ENCODE measurements around the gene TUT7. TPM values are rescaled to one million over a fixed set of nuclear protein-coding genes. Genes with fewer than 3 reads are reported as not detected.
"Not testable (repeated sequence)": the region's sequence is repeated elsewhere in the genome, so short reads cannot be mapped to it uniquely, and the experiment has no call there.

The TUT7 gene, protein sequence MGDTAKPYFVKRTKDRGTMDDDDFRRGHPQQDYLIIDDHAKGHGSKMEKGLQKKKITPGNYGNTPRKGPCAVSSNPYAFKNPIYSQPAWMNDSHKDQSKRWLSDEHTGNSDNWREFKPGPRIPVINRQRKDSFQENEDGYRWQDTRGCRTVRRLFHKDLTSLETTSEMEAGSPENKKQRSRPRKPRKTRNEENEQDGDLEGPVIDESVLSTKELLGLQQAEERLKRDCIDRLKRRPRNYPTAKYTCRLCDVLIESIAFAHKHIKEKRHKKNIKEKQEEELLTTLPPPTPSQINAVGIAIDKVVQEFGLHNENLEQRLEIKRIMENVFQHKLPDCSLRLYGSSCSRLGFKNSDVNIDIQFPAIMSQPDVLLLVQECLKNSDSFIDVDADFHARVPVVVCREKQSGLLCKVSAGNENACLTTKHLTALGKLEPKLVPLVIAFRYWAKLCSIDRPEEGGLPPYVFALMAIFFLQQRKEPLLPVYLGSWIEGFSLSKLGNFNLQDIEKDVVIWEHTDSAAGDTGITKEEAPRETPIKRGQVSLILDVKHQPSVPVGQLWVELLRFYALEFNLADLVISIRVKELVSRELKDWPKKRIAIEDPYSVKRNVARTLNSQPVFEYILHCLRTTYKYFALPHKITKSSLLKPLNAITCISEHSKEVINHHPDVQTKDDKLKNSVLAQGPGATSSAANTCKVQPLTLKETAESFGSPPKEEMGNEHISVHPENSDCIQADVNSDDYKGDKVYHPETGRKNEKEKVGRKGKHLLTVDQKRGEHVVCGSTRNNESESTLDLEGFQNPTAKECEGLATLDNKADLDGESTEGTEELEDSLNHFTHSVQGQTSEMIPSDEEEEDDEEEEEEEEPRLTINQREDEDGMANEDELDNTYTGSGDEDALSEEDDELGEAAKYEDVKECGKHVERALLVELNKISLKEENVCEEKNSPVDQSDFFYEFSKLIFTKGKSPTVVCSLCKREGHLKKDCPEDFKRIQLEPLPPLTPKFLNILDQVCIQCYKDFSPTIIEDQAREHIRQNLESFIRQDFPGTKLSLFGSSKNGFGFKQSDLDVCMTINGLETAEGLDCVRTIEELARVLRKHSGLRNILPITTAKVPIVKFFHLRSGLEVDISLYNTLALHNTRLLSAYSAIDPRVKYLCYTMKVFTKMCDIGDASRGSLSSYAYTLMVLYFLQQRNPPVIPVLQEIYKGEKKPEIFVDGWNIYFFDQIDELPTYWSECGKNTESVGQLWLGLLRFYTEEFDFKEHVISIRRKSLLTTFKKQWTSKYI (N-terminal part only)
- total RNA-seq: 39.2 and 40.9 TPM in 2 replicates

DNA sequence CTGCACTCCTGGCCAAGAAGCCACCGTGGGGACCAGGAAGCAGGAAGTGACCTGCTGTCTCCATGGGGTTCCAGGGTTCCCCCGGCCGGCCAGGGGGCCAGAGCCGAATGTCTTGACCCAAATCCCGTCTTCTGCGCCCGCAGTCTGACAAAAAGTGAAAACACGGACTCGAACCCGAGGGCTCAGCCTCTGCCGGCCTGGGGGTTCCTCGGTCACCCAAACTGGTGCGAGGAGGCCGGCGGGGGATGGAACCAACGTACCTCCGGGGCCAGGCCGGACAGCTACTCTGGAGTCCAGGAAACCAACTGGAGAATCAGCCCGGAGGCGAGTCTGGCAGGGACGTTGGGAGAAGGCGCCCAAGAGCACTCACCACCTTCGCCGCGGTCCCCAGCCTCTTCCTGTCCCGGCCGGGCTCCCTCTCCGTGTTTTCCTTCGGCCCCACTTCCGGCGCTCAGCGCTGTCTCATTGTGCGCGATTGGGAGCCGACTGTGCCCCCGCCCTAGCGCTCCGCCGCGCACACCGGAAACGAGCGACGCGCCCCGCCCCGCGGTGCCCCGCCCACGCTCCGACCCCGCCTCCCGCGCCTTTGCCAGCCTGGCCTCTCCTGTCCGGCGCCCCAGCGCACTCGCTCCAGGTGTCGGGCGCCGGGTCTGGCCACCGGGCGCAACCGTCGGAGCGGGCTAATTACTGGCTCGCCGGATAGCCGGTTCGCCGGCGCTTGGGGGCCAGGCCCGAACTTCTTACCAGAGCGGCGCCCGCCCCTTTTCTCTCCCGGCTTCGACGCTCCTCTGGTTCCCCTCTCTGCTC, at the start of gene TUT7:
TUT7 (minus strand) TSS at position 400 of the 807 bp plus-strand sequence. CDS start 1,211 bp downstream, outside the sequence.
- intact Hi-C loops (cut with micrococcal nuclease): loop anchor here (1.0 to 10.0 kb wide), 6 partner anchors 52 to 612 kb away; partner anchors contain the start of genes GAS1, ISCA1 and NAA35

DNA sequence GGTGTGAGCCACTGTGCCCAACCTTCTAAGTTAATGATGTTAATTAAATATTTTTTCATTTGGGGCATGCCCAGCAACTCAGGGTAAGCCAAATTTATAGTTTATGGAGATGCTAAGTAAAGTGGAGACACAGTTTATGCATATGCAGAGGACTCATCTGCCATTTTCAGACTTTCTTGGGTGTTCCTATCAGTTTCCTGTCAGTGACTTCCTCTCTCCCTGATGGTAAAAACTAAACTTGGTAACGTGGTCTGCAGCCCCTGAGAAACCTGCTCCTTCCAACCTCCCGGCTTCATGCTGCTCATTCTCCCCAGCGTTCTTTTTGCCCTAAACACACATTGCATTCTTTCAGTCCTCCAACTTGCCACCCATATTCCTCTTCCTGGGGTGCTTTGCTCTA, 48.4 kb upstream of the TUT7 start:
- intact Hi-C loops (cut with micrococcal nuclease): no loop called here

DNA sequence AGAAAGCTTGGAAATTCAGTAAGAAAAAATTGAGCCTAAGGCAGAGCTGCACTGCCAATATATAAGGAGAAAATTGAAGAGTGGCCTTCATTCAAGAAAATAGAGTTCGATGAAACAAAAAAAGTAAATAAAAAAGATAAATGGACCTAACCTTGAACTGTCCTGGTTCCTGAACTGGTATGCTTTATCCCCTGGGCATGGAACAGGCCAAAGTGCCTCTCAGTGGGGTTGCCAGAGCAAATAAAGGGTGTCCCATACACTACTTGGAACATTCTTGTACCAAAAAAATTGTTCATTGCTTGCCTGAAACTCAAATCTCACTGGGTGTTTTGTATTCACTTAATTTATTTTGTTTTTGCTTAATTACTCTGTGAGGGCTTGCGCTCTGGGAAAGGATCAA, 42.2 kb upstream of the TUT7 start:
- intact Hi-C loops (cut with micrococcal nuclease): no loop called here

DNA sequence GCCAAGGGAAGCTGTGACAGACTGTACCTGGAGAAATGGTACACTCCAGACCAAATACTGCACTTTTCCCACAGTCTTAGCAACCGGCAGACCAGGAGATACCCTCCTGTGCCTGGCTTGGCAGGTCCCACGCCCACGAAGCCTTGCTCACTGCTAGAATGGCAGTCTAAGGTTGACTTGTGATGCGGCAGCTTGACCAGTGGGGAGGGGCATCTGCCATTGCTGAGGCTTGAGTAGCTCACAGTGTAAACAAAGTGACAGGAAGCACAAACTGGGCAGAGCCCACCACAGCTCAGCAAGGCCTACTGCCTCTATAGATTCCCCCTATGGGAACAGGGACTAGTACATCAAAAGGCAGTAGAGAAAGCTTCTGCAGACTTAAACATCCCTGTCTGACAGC, 36.0 kb upstream of the TUT7 start:
- intact Hi-C loops (cut with micrococcal nuclease): not testable (repeated sequence)

DNA sequence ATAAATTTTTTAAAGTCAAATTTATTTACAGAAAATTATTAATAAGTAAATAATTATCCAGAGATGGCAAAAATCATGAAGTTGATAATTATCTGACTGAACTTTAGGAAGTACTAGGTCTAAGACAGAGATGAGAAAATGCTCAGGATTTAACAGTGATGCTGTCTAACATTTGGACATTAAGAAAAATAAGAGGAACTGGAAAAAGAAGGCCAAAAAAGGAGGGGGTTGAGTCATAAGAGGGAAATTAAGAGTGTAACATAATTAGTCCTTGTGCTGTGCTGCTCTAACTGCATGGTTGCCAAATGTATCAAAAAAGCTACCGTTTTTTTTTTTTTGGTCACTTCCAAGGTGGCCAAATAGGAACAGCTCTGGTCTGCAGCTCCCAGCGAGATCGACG, 35.4 kb upstream of the TUT7 start:
- intact Hi-C loops (cut with micrococcal nuclease): no loop called here

DNA sequence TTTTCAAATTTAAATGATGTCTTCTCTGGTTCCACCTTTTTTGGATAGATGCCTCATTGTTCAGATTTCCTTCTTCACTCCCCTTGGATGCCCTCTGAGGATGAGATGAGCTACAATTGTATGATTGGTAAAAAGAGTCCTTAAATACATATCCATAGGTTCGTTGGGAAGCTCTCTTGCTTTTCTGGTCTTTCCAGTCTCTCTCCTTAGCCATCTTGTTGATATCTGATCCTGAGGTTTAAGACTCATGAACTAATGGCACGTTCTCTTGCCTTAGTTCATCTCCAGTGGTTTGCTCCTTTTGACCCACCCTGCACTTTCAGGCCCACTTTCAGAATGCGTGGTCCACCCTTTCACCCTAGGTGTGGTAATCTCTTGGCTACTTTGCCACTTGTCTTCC, 33.2 kb upstream of the TUT7 start:
- intact Hi-C loops (cut with micrococcal nuclease): no loop called here

DNA sequence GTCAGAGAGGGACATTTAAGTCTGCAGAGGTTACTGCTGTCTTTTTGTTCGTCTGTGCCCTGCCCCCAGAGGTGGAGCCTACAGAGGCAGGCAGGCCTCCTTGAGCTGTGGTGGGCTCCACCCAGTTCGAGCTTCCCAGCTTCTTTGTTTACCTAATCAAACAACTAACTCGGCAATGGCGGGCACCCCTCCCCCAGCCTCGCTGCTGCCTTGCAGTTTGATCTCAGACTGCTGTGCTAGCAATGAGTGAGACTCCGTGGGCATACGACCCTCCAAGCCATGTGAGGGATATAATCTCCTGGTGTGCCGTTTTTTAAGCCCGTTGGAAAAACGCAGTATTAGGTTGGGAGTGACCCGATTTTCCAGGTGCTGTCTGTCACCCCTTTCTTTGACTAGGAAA, 28.8 kb upstream of the TUT7 start:
- intact Hi-C loops (cut with micrococcal nuclease): not testable (repeated sequence)

DNA sequence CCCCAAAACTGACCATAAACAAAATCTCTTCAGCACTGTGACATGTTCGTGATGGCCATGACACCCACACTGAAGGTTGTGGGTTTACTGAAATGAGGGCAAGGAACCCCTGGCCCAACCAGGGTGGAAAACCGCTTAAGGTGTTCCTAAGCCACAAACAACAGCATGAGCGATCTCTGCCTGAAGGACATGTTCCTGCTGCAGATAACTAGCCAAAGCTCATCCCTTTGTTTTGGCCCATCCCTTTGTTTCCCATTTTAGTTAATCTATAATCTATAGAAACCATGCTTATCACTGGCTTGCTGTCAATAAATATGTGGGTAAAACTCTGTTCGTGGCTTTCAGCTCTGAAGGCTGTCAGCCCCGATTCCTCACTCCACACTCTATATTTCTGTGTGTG, 21.8 kb upstream of the TUT7 start:
- intact Hi-C loops (cut with micrococcal nuclease): no loop called here

DNA sequence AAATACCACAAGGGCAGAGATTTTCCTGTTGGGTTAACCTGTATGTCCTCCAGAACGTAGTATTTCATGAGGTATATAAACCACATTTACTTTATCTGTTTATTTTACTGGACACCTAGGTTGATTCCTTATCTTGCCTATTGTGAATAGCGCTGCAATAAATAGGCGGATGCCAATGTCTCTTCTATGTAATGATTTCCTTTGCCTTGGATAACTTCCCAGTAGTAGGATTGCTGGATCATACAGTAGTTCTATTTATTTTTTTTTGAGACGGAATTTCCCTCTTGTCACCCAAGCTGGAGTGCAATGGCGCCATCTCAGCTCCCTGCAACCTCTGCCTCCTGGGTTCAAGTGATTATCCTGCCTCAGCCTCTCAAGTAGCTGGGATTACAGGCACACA, 15.6 kb upstream of the TUT7 start:
- intact Hi-C loops (cut with micrococcal nuclease): no loop called here

DNA sequence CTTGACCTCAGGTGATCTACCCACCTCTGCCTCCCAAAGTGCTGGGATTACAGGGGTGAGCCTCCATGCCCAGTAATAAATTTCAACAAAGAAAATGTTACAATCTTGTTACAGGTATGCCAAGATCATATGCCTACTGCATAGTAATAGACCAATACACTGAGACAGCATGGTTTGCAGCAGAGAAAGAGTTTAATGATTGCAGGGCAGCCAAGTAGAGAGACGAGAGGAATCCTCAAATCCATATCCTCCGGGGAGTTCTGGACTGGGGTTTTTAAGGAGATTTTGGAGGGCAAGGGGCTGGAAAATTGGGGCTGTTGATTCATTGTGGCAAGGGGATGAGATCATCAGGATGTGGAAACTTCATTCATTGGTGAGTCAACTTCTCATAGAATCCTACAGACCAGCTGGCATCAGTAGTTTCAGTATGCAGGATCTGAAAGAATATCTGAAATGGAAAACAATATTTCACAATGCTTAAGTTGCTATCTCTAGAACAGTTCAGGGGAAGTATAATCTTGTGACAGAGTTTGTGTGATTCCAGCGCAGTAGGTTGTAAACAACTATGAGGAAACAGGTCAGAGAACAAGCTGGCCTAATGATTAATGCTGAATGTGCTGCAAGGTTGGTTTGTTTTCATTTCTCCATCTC, 14.8 kb upstream of the TUT7 start:
- intact Hi-C loops (cut with micrococcal nuclease): no loop called here

DNA sequence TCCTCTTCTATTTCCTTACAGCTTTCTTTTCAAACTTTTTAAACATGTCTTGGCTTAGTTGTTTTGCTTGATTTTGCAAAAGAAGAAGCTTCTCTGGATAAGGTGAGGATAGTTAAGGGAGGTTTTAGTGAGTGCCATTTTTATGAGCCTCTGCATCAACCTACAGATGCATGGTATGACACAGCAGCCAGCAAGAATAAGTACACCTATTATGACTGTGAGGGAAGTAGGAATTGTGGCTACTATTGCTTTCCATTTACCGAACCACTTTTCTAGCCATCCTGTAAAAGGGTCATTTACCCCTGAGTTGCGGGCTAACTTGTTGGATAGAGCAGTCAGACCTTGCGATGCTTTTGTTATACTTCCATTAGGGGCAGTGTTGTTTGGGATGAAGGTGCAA, 7.0 kb upstream of the TUT7 start:
- intact Hi-C loops (cut with micrococcal nuclease): no loop called here

DNA sequence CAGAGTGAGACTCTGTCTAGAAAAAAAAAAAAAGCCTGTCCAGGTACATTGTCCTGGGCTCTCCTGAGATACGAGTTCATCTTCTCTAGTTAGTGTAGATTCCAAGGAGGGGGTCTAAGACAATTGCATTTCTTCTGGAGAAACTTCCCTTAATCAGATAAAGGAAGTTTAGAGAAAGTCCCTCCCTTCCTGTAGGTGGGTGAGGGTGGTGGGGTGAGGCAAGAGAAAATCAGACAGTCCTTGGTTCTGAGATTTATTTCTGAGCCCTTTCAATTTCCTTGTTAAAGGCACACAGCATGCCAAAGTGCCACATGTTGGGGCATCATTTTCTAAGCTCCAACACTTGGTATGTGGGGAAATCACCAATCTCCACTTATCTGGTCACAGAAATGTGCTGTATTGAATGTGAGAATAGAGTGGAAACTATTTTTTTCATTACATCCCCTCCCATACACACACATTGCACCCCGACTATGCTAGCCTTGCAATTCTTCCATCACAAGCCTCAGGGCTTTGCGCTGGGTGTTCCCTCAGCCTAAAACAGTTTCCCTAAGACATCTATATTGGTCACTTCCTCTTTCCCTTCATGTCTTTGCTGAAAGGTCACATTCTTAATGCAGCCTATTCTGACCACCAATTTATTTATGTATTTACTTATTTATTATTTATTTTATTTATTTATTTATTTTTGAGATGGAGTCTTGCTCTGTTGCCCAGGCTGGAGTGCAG, 5.1 kb upstream of the TUT7 start:
- intact Hi-C loops (cut with micrococcal nuclease): loop anchor here (10.0 kb wide), 1 partner anchor 555 kb away; no protein-coding TSS in a partner anchor

DNA sequence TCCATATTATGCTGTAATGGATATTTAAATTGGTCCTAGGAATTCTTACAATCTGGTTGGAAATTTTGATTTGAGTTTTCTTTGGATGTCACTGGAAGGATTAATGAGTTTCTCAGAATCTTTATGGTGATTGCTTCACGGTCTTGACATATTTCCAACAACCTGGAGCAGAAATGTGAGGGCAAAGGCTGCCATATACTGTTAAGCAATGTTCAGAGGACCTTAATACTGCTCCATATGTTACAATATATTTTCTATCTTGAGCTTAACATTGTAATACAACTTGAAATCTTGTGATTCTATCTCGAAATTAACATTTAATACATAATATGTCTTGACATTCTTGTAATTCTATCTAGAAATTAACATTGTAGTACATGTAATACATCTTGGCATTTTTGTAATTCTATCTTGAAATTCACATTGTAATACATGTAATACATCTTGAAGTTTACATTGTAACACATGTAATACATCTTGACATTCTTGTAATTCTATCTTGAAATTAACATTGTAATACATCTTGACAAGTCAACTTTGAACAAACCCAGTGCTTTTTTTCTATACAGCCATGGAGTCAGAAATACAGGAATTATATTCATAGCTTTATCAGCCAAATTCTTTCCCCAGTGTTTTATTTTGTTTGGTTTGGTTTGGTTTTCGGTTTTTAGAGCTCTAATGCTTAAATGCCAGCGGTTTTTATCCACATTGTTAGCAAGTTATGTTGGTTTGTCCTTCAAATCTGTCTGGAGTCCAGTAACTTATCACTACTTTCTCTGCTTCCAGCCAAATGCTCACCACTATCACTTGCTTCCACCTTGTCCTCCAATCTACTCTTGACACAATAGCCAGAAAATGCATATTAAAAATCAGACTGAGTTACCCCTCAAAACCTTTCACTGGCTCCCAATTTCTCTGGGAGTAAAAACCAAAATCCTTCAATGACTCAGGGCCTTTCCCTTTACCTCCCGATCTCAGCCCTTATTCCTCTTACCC, 3.0 kb upstream of the TUT7 start:
- intact Hi-C loops (cut with micrococcal nuclease): loop anchor here (10.0 kb wide), 1 partner anchor 552 kb away; no protein-coding TSS in a partner anchor

DNA sequence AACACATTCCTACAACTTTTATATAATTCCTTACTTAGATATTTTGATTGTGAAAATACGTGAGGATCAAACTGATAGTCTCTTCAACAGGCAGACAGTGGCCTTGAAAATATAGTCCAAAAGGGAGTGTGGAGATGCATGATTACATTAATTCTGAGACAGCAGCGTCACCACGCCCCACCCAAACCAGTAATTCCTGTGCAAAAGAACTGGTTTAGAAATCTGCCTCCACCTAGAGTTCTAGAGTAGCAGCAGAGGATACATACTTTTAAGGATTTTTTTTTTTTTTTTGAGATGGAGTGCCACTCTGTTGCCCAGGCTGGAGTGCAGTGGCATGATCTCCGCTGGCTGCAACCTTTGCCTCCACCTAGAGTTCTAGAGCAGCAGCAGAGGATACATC, 1.6 kb upstream of the TUT7 start:
- intact Hi-C loops (cut with micrococcal nuclease): loop anchor here (10.0 kb wide), 1 partner anchor 551 kb away; no protein-coding TSS in a partner anchor

DNA sequence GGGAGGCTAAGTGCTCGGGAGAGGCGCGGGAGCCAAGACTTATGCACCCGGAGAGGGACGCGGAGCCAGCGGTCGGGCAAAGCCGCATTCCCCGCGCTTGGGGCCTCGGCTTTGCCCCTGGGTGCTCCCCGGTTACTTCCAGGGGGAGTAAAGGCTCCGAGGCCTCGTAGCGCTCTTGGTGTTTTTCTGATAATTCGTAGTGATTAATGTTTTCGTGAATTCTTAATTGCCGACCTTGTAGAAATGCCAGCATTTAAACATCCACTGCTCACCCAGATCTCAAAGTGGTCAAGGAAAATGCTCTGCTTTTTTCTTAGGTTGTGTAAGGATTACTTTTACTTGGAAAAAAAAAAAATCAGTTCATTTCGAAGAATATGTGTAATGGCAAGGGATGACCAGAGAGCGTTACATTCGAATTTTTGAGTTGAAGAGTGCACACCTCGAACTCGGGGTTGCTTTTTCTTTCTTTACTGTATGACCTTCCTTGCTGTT, 654 bp upstream of the TUT7 start:
- intact Hi-C loops (cut with micrococcal nuclease): loop anchor here (1.0 to 10.0 kb wide), 6 partner anchors 53 to 613 kb away; partner anchors contain the start of genes GAS1, ISCA1 and NAA35

DNA sequence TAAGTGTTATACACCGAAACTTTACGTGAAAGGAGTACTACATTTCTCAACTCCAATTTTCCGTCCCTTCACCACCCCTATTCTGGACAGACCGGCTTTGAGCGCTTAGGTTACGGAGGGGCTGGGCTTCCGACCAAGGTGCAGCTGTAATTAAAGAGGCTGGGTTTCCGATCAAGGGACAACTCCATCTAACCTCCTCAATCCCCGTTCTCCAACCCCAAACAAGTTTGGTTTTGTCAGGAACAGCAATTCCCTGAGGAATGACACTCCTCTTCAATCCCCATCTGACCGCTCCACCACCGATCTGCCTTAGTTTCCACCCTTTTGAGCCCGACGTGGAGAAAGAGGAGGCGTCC, 577 bp downstream of the TUT7 start:
- intact Hi-C loops (cut with micrococcal nuclease): loop anchor here (1.0 to 10.0 kb wide), 6 partner anchors 51 to 611 kb away; partner anchors contain the start of genes GAS1, ISCA1 and NAA35

DNA sequence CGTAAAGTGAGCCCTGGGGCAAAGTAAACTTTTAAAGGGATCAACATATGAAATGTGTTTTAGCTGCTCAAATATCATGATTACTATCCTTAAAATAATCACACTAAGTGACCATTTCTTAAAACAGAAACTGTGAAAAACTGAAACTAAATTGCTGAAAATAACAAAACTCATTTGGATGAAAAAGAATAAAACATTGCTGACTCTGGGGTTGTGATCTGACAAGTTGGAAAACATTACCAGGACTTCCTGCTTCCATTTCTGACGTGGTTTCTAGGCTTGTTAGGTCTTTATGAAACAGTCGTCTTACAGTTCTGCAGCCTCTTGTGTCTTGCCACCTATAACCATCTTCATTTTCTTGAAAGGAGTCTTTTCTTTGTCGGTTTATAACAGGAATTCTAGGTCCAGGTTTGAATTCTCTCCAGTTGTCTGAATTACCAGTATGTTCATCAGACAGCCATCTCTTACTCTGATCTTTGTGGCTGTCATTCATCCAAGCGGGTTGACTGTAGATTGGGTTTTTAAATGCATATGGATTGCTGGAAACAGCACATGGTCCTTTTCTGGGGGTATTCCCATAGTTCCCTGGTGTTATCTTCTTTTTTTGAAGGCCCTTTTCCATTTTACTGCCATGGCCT, 1.7 kb downstream of the TUT7 start:
- intact Hi-C loops (cut with micrococcal nuclease): loop anchor here (1.0 to 10.0 kb wide), 4 partner anchors 14 to 595 kb away; partner anchors contain the start of gene GAS1
